HG03280 (cell line): ENCODE data around the gene DENND1A.
"Not testable (repeated sequence)": the region's sequence is repeated elsewhere in the genome, so short reads cannot be mapped to it uniquely, and the experiment has no call there.

Experiments
- ATAC-seq: cut with Tn5 transposase; IDR thresholded peaks from one replicate; pipeline ENCODE4 v1.9.1; 2021; ENCODE audit warnings: mild to moderate bottlenecking, moderate library complexity; ENCODE audit not compliant: unreplicated experiment

DENND1A gene

GRCh38 chr9:123925161-123925560, 4.8 kb downstream of the DENND1A start:
- ATAC-seq = no peak

- no peak for ATAC-seq
These were observed 5.2 kb downstream of the DENND1A start for GRCh38 chr9:123924727-123925126.

- ATAC-seq = no peak
These were observed 6.0 kb downstream of the DENND1A start for GRCh38 chr9:123923884-123924283.

GRCh38 chr9:123923377-123923776, 6.5 kb downstream of the DENND1A start:
- no peak for ATAC-seq

GRCh38 chr9:123922911-123923310, 7.0 kb downstream of the DENND1A start:
- no peak for ATAC-seq

- no peak for ATAC-seq
These were observed 7.5 kb downstream of the DENND1A start for GRCh38 chr9:123922431-123922830.

- ATAC-seq = no peak
These were observed 15.3 kb downstream of the DENND1A start for GRCh38 chr9:123914517-123915196.

- ATAC-seq = no peak
These were observed 17.6 kb downstream of the DENND1A start for GRCh38 chr9:123912167-123912897.

GRCh38 chr9:123911024-123911423, 18.9 kb downstream of the DENND1A start:
- no peak for ATAC-seq

GRCh38 chr9:123909192-123909591, 20.7 kb downstream of the DENND1A start:
- not testable (repeated sequence) for ATAC-seq

GRCh38 chr9:123903550-123903949, 26.4 kb downstream of the DENND1A start:
- ATAC-seq = not testable (repeated sequence)

GRCh38 chr9:123894822-123895221, 35.1 kb downstream of the DENND1A start:
- no peak for ATAC-seq

GRCh38 chr9:123893831-123894460, 36.0 kb downstream of the DENND1A start:
- no peak for ATAC-seq

- no peak for ATAC-seq
These were observed 36.8 kb downstream of the DENND1A start for GRCh38 chr9:123893115-123893514.

- no peak for ATAC-seq
These were observed 42.1 kb downstream of the DENND1A start for GRCh38 chr9:123887837-123888236.

- not testable (repeated sequence) for ATAC-seq
These were observed 44.1 kb downstream of the DENND1A start for GRCh38 chr9:123885834-123886233.

- ATAC-seq = no peak
These were observed 46.3 kb downstream of the DENND1A start for GRCh38 chr9:123883634-123884033.

- ATAC-seq = no peak
These were observed 48.3 kb downstream of the DENND1A start for GRCh38 chr9:123881604-123882003.

GRCh38 chr9:123880420-123880819, 49.5 kb downstream of the DENND1A start:
- no peak for ATAC-seq

- ATAC-seq = no peak
These were observed 53.2 kb downstream of the DENND1A start for GRCh38 chr9:123876750-123877149.

- ATAC-seq = no peak
These were observed 57.2 kb downstream of the DENND1A start for GRCh38 chr9:123872710-123873109.

- ATAC-seq = no peak
These were observed 58.1 kb downstream of the DENND1A start for GRCh38 chr9:123871781-123872180.
